ENCODE results near the gene CBX8.
A peak's percentile ranks its signal among the peaks of the same experiment; 100 is the strongest.

Gene CBX8

GRCh38 chr17:79806863-79807720 is 10.2 kb upstream of the CBX8 start:
- TF ChIP-seq POLR2AphosphoS5 (IDR thresholded peaks at IDR 0.05; ENCODE audit: borderline replicate concordance, low read depth, low read length) = no peak
- no peak for TF ChIP-seq EZH2 (IDR thresholded peaks at IDR 0.05)
- TF ChIP-seq FOXP2 (optimal IDR thresholded peaks at IDR 0.05; ENCODE audit: control extremely low read depth, extremely low read length, insufficient read depth) = no peak
- Histone ChIP-seq H3K4me3 (no peak overlapping the region), H3K27ac (no peak overlapping the region), H3K36me3 (ENCODE audit: insufficient read depth, low read length) (no peaks in the 10 kb centered on the region), H3K9me3 (ENCODE audit: low read depth, low read length) (no peaks in the 10 kb centered on the region), H3K9ac (ENCODE audit: insufficient read length) (no peak overlapping the region)
- DNase-seq (ENCODE audit: low read depth, low spot score) = no peak

DNA sequence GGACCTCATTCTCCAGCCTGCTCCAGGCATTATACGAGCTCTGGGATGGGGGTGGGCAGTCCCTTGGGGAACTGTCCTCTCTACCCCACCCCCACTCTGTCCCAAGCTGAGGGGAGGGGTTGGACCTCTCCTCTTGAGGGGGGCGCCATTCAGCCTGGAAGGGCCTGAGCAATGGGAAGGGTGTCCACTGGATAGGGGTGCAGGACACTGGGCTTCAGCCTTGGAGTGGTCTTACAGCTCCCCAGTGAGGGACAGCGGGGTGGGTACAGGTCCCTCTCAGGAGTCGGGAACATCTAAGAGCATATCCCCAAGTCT is 9.5 kb upstream of the CBX8 start:
- no peak for DNase-seq (ENCODE audit: low read depth, low spot score)
- TF ChIP-seq EZH2 (IDR thresholded peaks at IDR 0.05) = no peak
- no peak for TF ChIP-seq FOXP2 (optimal IDR thresholded peaks at IDR 0.05; ENCODE audit: control extremely low read depth, extremely low read length, insufficient read depth)
- no peak for TF ChIP-seq POLR2AphosphoS5 (IDR thresholded peaks at IDR 0.05; ENCODE audit: borderline replicate concordance, low read depth, low read length)
- Histone ChIP-seq H3K9me3 (ENCODE audit: low read depth, low read length) (no peaks in the 10 kb centered on the region), H3K27ac (no peak overlapping the region), H3K9ac (ENCODE audit: insufficient read length) (no peak overlapping the region), H3K4me3 (no peak overlapping the region), H3K36me3 (ENCODE audit: insufficient read depth, low read length) (no peaks in the 10 kb centered on the region)

GRCh38 chr17:79804856-79805696 is 8.2 kb upstream of the CBX8 start:
- no peaks in the 10 kb centered on the region for H3K36me3 ChIP-seq (ENCODE audit: insufficient read depth, low read length)
- peak overlapping the region; percentile 67 for H3K27ac ChIP-seq
- no peak for DNase-seq (ENCODE audit: low read depth, low spot score)
- H3K9ac ChIP-seq (ENCODE audit: insufficient read length) = peak overlapping the region; percentile 33
- H3K4me3 ChIP-seq = peak overlapping the region; percentile 83
- no peak for TF ChIP-seq POLR2AphosphoS5 (IDR thresholded peaks at IDR 0.05; ENCODE audit: borderline replicate concordance, low read depth, low read length)
- no peak for TF ChIP-seq EZH2 (IDR thresholded peaks at IDR 0.05)
- no peak for TF ChIP-seq FOXP2 (optimal IDR thresholded peaks at IDR 0.05; ENCODE audit: control extremely low read depth, extremely low read length, insufficient read depth)
- no peaks in the 10 kb centered on the region for H3K9me3 ChIP-seq (ENCODE audit: low read depth, low read length)

GRCh38 chr17:79803997-79804855 is 7.3 kb upstream of the CBX8 start:
- DNase-seq (ENCODE audit: low read depth, low spot score) = no peak
- Histone ChIP-seq H3K9ac (ENCODE audit: insufficient read length) (peak overlapping the region; percentile 69), H3K4me3 (peak overlapping the region; percentile 83), H3K36me3 (ENCODE audit: insufficient read depth, low read length) (no peaks in the 10 kb centered on the region), H3K27ac (peak overlapping the region; percentile 67), H3K9me3 (ENCODE audit: low read depth, low read length) (no peaks in the 10 kb centered on the region)
- TF ChIP-seq EZH2 (IDR thresholded peaks at IDR 0.05) (no peak), FOXP2 (optimal IDR thresholded peaks at IDR 0.05; ENCODE audit: control extremely low read depth, extremely low read length, insufficient read depth) (peak; percentile 37), POLR2AphosphoS5 (IDR thresholded peaks at IDR 0.05; ENCODE audit: borderline replicate concordance, low read depth, low read length) (peak; percentile 71)

DNA sequence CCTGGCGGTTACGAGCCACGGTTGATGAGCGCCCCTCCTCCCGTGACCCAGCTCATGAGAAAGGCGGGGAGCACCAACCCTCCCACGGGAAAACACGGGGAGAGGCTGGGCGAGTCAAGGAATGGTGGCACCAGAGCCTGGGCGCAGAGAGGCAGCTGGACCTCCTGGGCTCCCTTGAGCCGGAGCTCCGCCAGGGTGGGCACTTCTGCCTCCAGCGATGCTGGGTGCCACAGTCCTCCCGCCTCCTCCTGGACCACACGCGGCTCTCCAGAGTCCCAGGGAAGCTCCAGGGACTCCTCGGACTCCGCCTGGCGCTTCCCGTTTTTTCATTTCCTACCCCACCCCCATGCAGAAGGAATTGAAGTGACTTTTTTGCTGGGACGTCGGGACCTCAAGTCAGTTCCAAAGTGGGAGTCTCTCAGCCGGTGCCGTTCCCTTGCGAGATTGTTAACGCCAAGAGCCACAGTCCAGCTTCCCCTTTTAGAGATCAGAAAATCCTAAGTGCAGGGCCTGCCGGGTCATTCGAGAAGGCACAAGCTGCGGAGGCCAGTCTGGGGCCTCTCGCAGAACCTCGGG is 6.6 kb upstream of the CBX8 start:
- TF ChIP-seq POLR2AphosphoS5 (IDR thresholded peaks at IDR 0.05; ENCODE audit: borderline replicate concordance, low read depth, low read length) = no peak
- no peak for TF ChIP-seq FOXP2 (optimal IDR thresholded peaks at IDR 0.05; ENCODE audit: control extremely low read depth, extremely low read length, insufficient read depth)
- TF ChIP-seq EZH2 (IDR thresholded peaks at IDR 0.05) = no peak
- no peak for DNase-seq (ENCODE audit: low read depth, low spot score)
- H3K9me3 ChIP-seq (ENCODE audit: low read depth, low read length) = no peaks in the 10 kb centered on the region
- H3K4me3 ChIP-seq = peak overlapping the region; percentile 83
- H3K9ac ChIP-seq (ENCODE audit: insufficient read length) = peak overlapping the region; percentile 69
- peak overlapping the region; percentile 67 for H3K27ac ChIP-seq
- no peaks in the 10 kb centered on the region for H3K36me3 ChIP-seq (ENCODE audit: insufficient read depth, low read length)

GRCh38 chr17:79802736-79803420 is 6.0 kb upstream of the CBX8 start:
- Histone ChIP-seq H3K36me3 (ENCODE audit: insufficient read depth, low read length) (no peaks in the 10 kb centered on the region), H3K9ac (ENCODE audit: insufficient read length) (peak overlapping the region; percentile 69), H3K27ac (peak overlapping the region; percentile 20; the same call in 1 of the 2 replicates), H3K9me3 (ENCODE audit: low read depth, low read length) (no peaks in the 10 kb centered on the region), H3K4me3 (peak overlapping the region; percentile 83)
- TF ChIP-seq POLR2AphosphoS5 (IDR thresholded peaks at IDR 0.05; ENCODE audit: borderline replicate concordance, low read depth, low read length) (no peak), FOXP2 (optimal IDR thresholded peaks at IDR 0.05; ENCODE audit: control extremely low read depth, extremely low read length, insufficient read depth) (no peak), EZH2 (IDR thresholded peaks at IDR 0.05) (no peak)
- no peak for DNase-seq (ENCODE audit: low read depth, low spot score)

- DNase-seq (ENCODE audit: low read depth, low spot score) = no peak
- Histone ChIP-seq H3K36me3 (ENCODE audit: insufficient read depth, low read length) (no peaks in the 10 kb centered on the region), H3K9me3 (ENCODE audit: low read depth, low read length) (no peaks in the 10 kb centered on the region), H3K9ac (ENCODE audit: insufficient read length) (no peak overlapping the region), H3K27ac (peak overlapping the region; percentile 92), H3K4me3 (no peak overlapping the region)
- TF ChIP-seq POLR2AphosphoS5 (IDR thresholded peaks at IDR 0.05; ENCODE audit: borderline replicate concordance, low read depth, low read length) (no peak), EZH2 (IDR thresholded peaks at IDR 0.05) (no peak), FOXP2 (optimal IDR thresholded peaks at IDR 0.05; ENCODE audit: control extremely low read depth, extremely low read length, insufficient read depth) (no peak)
Observed at GRCh38 chr17:79802039-79802735, 5.3 kb upstream of the CBX8 start.

Measured in SK-N-MC (cell line).